OCI-LY3 (cell line): Measurements from ENCODE around the gene EEA1.
A peak's percentile ranks its signal among the peaks of the same experiment; 100 is the strongest.

Experiments used
- H2AFZ ChIP-seq: fragments of 200-600, 300-600 bp; shearing (Covaris generic); 2 replicates; pipeline ENCODE4 v1.6.0; 2014; ENCODE audit warnings: antibody characterized with exemption, low read depth, low read length
- H3K27ac ChIP-seq: fragments of 200-600, 300-600 bp; sonication (generic); 2 replicates; pipeline ENCODE4 v1.5.1; 2014; ENCODE audit warnings: mild to moderate bottlenecking, low read length, moderate library complexity, mixed read lengths
- H3K27me3 ChIP-seq: fragments of 200-600, 300-600 bp; sonication (generic); 2 replicates; pipeline ENCODE4 v1.6.1; 2014; ENCODE audit warnings: low read depth, low read length, mixed read lengths
- H3K36me3 ChIP-seq: fragments of 200-600, 300-600 bp; sonication (generic); replicated peaks from 2 replicates; pipeline ENCODE3; 2014; ENCODE audit warnings: low read depth, low read length, mixed read lengths
- H3K4me1 ChIP-seq: fragments of 300-600, 200-600 bp; sonication (generic); 2 replicates; pipeline ENCODE4 v1.6.1; 2014; ENCODE audit warnings: low read length, mixed read lengths
- H3K4me2 ChIP-seq: fragments of 200-600, 300-600 bp; sonication (generic); 2 replicates; pipeline ENCODE4 v1.6.1; 2014; ENCODE audit warnings: low read length, mixed read lengths
- H3K4me3 ChIP-seq: fragments of 300-600, 200-600 bp; sonication (generic); 2 replicates; pipeline ENCODE4 v1.5.1; 2014; ENCODE audit warnings: antibody characterized with exemption, mild to moderate bottlenecking, low read length, moderate library complexity
- H3K79me2 ChIP-seq: fragments of 300-600, 200-600 bp; shearing (Covaris generic); 2 replicates; pipeline ENCODE4 v1.6.1; 2014; ENCODE audit warnings: mild to moderate bottlenecking, low read length, mixed read lengths
- H3K9ac ChIP-seq: fragments of 300-600, 200-600 bp; shearing (Covaris generic); 2 replicates; pipeline ENCODE4 v1.6.0; 2014; ENCODE audit warnings: mild to moderate bottlenecking, low read length, moderate library complexity
- H3K9me3 ChIP-seq: fragments of 200-600, 300-600 bp; shearing (Covaris generic); 2 replicates; pipeline ENCODE4 v1.6.1; 2014; ENCODE audit warnings: low read length, mixed read lengths; ENCODE audit not compliant: insufficient read depth
- H4K20me1 ChIP-seq: fragments of 200-600, 300-600 bp; sonication (generic); 2 replicates; pipeline ENCODE4 v1.6.1; 2016; ENCODE audit warnings: low read length, mixed read lengths; ENCODE audit not compliant: insufficient read depth
- EZH2phosphoT487 ChIP-seq: fragments of 200-600 bp; shearing (Covaris generic); IDR thresholded peaks from 2 replicates; pipeline ENCODE4 v1.6.1; 2018; ENCODE audit warnings: antibody characterized with exemption, mixed run types, low read depth
- TF ChIP-seq, protein P1 (sequence below): fragments of 200-600, 300-600 bp; sonication (generic); IDR thresholded peaks from 2 replicates; pipeline ENCODE4 v1.5.1; 2014; ENCODE audit warnings: antibody characterized with exemption, low read length, low read depth

Gene EEA1

DNA sequence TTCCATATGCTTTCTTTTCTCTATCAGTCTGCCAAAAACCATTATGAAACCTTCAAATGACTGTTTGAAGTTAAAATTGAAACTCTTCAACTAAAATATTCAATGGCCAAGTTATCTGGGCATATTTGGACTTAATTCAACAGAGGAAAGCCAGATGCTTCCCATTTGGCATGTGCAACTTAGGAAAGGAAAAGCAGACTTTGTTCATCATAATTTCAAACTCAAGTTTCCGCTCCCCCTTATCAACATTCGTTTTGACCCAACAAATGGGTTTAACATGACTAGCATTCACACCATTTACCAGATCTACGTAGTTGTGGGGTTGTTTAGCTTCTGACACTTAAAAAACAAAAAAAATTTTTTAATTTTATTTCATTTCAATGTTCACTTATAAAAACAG lies 150.6 kb downstream of the EEA1 start:
- no peak overlapping the region for H3K9ac ChIP-seq
- H3K4me3 ChIP-seq, result no peak overlapping the region
- peaks cover 14% of the 10 kb centered on the region for H3K36me3 ChIP-seq
- no peak for TF ChIP-seq EZH2phosphoT487
- TF ChIP-seq, protein P1, sequence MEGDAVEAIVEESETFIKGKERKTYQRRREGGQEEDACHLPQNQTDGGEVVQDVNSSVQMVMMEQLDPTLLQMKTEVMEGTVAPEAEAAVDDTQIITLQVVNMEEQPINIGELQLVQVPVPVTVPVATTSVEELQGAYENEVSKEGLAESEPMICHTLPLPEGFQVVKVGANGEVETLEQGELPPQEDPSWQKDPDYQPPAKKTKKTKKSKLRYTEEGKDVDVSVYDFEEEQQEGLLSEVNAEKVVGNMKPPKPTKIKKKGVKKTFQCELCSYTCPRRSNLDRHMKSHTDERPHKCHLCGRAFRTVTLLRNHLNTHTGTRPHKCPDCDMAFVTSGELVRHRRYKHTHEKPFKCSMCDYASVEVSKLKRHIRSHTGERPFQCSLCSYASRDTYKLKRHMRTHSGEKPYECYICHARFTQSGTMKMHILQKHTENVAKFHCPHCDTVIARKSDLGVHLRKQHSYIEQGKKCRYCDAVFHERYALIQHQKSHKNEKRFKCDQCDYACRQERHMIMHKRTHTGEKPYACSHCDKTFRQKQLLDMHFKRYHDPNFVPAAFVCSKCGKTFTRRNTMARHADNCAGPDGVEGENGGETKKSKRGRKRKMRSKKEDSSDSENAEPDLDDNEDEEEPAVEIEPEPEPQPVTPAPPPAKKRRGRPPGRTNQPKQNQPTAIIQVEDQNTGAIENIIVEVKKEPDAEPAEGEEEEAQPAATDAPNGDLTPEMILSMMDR, result no peak
- H3K4me1 ChIP-seq, result no peaks in the 10 kb centered on the region
- no peak overlapping the region for H3K4me2 ChIP-seq
- H3K79me2 ChIP-seq, result no peaks in the 10 kb centered on the region
- no peak overlapping the region for H2AFZ ChIP-seq
- no peaks in the 10 kb centered on the region for H3K9me3 ChIP-seq
- no peaks in the 10 kb centered on the region for H4K20me1 ChIP-seq
- H3K27ac ChIP-seq, result no peak overlapping the region
- no peaks in the 10 kb centered on the region for H3K27me3 ChIP-seq

DNA sequence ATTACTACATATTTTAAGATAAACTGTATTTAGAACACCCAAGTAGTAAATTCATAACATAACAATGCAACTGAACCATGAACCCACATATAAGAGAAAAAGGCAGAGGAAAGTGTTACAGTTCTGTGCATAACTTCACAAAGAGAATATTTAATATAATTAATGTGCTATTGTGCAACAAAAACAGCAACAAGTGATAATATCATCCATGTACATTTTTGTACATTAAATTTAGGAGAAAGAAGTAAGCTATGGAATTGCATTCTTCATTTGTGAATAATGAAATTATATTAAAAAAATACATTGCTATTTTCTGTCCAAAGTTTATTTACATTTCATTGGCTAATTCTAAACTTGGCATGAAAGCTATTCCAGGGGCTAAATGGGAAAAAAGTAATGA lies 153.7 kb downstream of the EEA1 start:
- peaks cover 14% of the 10 kb centered on the region for H3K36me3 ChIP-seq
- H3K4me2 ChIP-seq, result no peak overlapping the region
- H3K9ac ChIP-seq, result no peak overlapping the region
- no peak overlapping the region for H3K4me3 ChIP-seq
- no peaks in the 10 kb centered on the region for H3K9me3 ChIP-seq
- H3K27me3 ChIP-seq, result no peaks in the 10 kb centered on the region
- H2AFZ ChIP-seq, result no peak overlapping the region
- no peaks in the 10 kb centered on the region for H3K79me2 ChIP-seq
- peaks cover under 1% of the 10 kb centered on the region for H3K4me1 ChIP-seq
- no peaks in the 10 kb centered on the region for H4K20me1 ChIP-seq
- TF ChIP-seq, protein P1, result no peak
- TF ChIP-seq EZH2phosphoT487, result no peak
- no peak overlapping the region for H3K27ac ChIP-seq

DNA sequence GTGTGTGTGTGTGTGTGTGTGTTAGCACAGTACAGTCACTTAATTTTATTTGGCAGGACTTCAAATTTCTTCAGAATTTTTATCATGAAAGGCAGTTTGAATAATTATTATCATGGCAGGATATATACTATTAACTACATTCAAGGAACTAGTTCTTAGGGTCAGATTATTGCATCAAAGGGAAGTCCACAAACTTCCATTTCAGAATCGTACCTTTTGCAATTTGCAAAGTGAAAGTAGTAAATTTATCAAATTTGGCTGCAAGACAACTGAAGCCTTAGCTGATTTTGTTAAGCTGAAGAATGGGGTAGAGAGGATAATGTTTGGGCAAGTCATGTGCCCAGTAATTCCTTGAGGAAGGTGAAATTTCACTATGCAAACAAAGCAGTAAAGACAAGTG lies 158.1 kb downstream of the EEA1 start:
- TF ChIP-seq, protein P1, result no peak
- TF ChIP-seq EZH2phosphoT487, result no peak
- no peaks in the 10 kb centered on the region for H3K27me3 ChIP-seq
- no peak overlapping the region for H3K4me3 ChIP-seq
- H3K36me3 ChIP-seq, result no peaks in the 10 kb centered on the region
- peaks cover 16% of the 10 kb centered on the region for H3K4me1 ChIP-seq
- H2AFZ ChIP-seq, result no peak overlapping the region
- no peaks in the 10 kb centered on the region for H4K20me1 ChIP-seq
- H3K9ac ChIP-seq, result no peak overlapping the region
- H3K9me3 ChIP-seq, result no peaks in the 10 kb centered on the region
- no peaks in the 10 kb centered on the region for H3K79me2 ChIP-seq
- H3K27ac ChIP-seq, result no peak overlapping the region
- H3K4me2 ChIP-seq, result no peak overlapping the region

DNA sequence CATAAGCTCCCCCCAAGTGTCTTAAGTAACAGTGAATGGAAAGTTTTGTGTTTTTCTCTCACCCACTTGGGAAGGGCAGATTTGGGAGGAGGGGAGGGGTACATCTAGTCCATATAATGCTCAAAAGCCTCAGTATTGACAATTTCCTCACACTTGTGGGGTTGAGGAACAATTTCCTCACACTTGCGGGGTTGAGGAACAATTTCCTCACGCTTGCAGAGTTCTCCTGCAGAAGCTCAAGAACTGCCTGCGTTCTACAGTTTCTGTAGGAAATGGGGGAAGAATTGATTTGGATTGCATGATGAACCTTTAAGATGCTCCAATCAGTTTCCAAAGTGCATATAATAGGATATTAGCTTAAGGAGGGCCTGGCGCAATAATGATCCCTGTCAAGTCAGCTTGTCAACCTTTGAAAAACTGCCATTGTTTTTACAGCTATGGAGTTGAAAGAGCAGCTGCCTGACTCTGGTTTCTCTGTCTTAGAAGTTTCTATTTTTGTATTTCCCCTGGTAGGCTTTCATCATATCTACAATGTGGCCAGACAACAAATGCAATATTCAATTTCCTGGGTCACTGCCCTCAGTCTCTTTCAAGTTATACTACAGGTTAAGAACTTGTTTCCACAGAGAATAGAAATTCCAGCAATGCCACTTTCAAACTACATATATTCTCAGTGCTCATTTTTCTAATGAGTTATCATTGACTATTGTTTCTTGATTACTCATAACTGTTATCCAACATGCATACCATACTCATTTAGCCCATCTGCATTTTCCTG lies 159.8 kb downstream of the EEA1 start:
- no peak overlapping the region for H3K9ac ChIP-seq
- H3K9me3 ChIP-seq, result no peaks in the 10 kb centered on the region
- H3K27ac ChIP-seq, result no peak overlapping the region
- TF ChIP-seq EZH2phosphoT487, result no peak
- TF ChIP-seq, protein P1, result no peak
- no peaks in the 10 kb centered on the region for H3K27me3 ChIP-seq
- H3K4me2 ChIP-seq, result peak overlapping the region; percentile 16; the same call in 1 of the 2 replicates
- peaks cover 16% of the 10 kb centered on the region for H3K4me1 ChIP-seq
- no peaks in the 10 kb centered on the region for H3K79me2 ChIP-seq
- no peaks in the 10 kb centered on the region for H3K36me3 ChIP-seq
- no peak overlapping the region for H3K4me3 ChIP-seq
- H4K20me1 ChIP-seq, result no peaks in the 10 kb centered on the region
- H2AFZ ChIP-seq, result no peak overlapping the region
